Nephron (organoid): Measurements from ENCODE around the gene MICAL3.

Experiments
- H3K27ac Mint-ChIP-seq, 3 experiments: 2 replicates each; pipeline ENCODE4 v1.8.0; 2020; ENCODE audit warnings: mixed read lengths in 3 of 3, mild to moderate bottlenecking in 2 of 3, moderate library complexity in 1 of 3
- H3K27me3 Mint-ChIP-seq: 2 replicates; pipeline ENCODE4 v1.8.0; 2021; ENCODE audit warnings: low read depth, mild to moderate bottlenecking, moderate library complexity, mixed read lengths
- H3K36me3 Mint-ChIP-seq: 2 replicates; pipeline ENCODE4 v1.8.0; 2020; ENCODE audit warnings: low read depth, mixed read lengths
- H3K4me1 Mint-ChIP-seq: 2 replicates; pipeline ENCODE4 v1.8.0; 2020; ENCODE audit warnings: mixed read lengths
- H3K4me3 Mint-ChIP-seq, 3 experiments: 2 replicates each; pipeline ENCODE4 v1.8.0; 2020; ENCODE audit warnings: mild to moderate bottlenecking in 3 of 3, mixed read lengths in 3 of 3, moderate library complexity in 2 of 3
- H3K9me3 Mint-ChIP-seq: 2 replicates; pipeline ENCODE4 v1.8.0; 2020; ENCODE audit warnings: mixed read lengths
- TF ChIP-seq, protein P1 (sequence below), 3 experiments: fragments of 200-600 bp; sonication (generic); IDR thresholded peaks; one replicate each; pipeline ENCODE4 v1.5.0; 2021; ENCODE audit warnings: antibody characterized with exemption in 3 of 3; ENCODE audit not compliant: unreplicated experiment in 3 of 3

Gene MICAL3

DNA sequence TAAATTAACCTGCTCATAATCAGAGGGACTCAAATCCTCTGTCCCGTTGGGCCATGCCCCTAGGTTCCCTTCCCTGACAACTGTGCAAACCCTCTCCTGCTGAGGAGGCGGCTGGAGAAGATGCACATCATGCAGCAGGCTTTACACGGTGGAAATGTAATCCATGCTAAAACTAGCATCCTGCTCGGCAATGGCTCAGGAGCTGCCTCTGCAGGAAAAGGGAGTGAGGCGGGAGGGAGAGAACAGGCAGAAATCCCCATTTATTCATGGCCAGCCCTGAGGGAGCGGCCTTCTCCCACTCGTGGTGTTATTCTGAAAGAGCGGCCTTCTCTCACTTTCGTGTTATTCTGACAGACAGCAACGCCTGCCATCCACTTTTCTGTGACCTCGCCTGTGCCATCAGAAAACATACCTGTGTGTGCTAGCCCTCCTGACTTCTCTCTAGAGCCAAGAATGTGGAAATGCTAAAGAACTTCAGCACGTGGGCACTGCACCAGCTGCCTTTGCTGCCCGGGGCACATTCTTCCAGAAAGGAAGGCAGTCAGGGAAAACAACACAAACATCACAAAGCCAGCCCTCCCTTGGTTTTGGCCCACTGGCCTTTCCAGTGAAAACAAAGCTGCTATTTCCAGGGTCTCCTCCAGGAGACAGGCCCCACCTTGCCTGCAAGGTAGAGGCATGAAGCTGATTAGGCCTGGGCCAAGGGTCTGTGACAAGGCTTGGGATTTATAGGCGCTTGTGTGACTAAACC is 187.2 kb downstream of the MICAL3 start:
- Mint-ChIP-seq H3K36me3 (peaks cover 3% of the 10 kb centered on the region), H3K27ac (peak overlapping the region; percentile 80 to 95 (median 82)), H3K9me3 (no peaks in the 10 kb centered on the region), H3K27me3 (no peaks in the 10 kb centered on the region), H3K4me3 (peak overlapping the region in 1 of 3 experiments; percentile 9), H3K4me1 (peaks cover 14% of the 10 kb centered on the region)
- TF ChIP-seq, protein P1, sequence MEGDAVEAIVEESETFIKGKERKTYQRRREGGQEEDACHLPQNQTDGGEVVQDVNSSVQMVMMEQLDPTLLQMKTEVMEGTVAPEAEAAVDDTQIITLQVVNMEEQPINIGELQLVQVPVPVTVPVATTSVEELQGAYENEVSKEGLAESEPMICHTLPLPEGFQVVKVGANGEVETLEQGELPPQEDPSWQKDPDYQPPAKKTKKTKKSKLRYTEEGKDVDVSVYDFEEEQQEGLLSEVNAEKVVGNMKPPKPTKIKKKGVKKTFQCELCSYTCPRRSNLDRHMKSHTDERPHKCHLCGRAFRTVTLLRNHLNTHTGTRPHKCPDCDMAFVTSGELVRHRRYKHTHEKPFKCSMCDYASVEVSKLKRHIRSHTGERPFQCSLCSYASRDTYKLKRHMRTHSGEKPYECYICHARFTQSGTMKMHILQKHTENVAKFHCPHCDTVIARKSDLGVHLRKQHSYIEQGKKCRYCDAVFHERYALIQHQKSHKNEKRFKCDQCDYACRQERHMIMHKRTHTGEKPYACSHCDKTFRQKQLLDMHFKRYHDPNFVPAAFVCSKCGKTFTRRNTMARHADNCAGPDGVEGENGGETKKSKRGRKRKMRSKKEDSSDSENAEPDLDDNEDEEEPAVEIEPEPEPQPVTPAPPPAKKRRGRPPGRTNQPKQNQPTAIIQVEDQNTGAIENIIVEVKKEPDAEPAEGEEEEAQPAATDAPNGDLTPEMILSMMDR (IDR thresholded peaks at IDR 0.05; ENCODE audit: unreplicated experiment in 3 of 3) = peak in 2 of 3 experiments; percentile 24 to 28

DNA sequence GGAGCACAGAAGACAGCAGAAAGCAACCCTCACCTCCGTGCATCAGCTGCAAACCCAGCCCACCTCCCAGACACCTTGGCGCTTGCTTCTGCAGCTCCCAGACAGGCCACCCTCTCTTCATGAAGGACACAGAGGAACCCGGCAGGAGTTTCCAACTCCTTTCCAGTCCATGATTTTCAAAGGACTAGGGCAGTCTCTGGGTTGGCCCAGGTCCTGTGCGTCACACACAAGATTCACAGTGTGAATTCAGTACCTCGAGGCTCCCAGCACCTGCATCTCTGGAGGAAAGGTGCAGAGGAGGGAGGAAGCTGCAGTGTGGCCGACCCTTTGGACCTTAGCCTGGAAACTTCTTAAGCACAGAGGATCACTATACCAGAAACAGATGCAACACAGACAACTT is 189.1 kb downstream of the MICAL3 start:
- H3K27me3 Mint-ChIP-seq = peaks cover 5% of the 10 kb centered on the region
- no peak overlapping the region for H3K4me3 Mint-ChIP-seq
- H3K27ac Mint-ChIP-seq = no peak overlapping the region
- TF ChIP-seq, protein P1 (IDR thresholded peaks at IDR 0.05; ENCODE audit: unreplicated experiment in 3 of 3) = no peak
- H3K9me3 Mint-ChIP-seq = no peaks in the 10 kb centered on the region
- H3K36me3 Mint-ChIP-seq = peaks cover under 1% of the 10 kb centered on the region
- peaks cover 14% of the 10 kb centered on the region for H3K4me1 Mint-ChIP-seq

DNA sequence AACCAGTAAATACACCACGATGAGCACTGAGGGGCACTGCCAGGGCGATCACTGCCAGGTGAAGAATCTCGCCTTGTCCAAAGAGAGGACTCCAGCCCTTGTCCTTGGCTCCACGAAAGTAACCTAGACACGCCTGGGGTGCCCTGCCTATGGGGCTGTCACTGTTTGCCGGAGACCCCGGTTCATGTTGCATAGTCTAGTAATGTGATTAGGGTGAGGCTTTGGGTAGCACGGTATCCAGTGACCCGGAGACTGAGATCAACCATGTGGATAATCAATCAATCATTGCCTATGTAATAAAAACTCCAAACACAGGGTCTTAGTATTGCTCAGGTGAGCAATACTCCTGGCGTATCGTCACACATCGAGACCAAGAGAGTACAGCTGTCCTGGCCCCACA is 190.9 kb downstream of the MICAL3 start:
- Mint-ChIP-seq H3K27me3 (peaks cover 5% of the 10 kb centered on the region), H3K9me3 (no peaks in the 10 kb centered on the region), H3K27ac (no peak overlapping the region), H3K4me3 (no peak overlapping the region), H3K36me3 (peaks cover 6% of the 10 kb centered on the region), H3K4me1 (peaks cover 14% of the 10 kb centered on the region)
- TF ChIP-seq, protein P1 (IDR thresholded peaks at IDR 0.05; ENCODE audit: unreplicated experiment in 3 of 3) = no peak

GRCh38 chr22:17832665-17833064 is 191.7 kb downstream of the MICAL3 start:
- H3K27ac Mint-ChIP-seq = no peak overlapping the region
- H3K27me3 Mint-ChIP-seq = peaks cover 5% of the 10 kb centered on the region
- peaks cover 6% of the 10 kb centered on the region for H3K36me3 Mint-ChIP-seq
- peaks cover 14% of the 10 kb centered on the region for H3K4me1 Mint-ChIP-seq
- H3K9me3 Mint-ChIP-seq = no peaks in the 10 kb centered on the region
- TF ChIP-seq, protein P1 (IDR thresholded peaks at IDR 0.05; ENCODE audit: unreplicated experiment in 3 of 3) = no peak
- H3K4me3 Mint-ChIP-seq = no peak overlapping the region

GRCh38 chr22:17831501-17832251 is 192.7 kb downstream of the MICAL3 start:
- Mint-ChIP-seq H3K27me3 (peaks cover 5% of the 10 kb centered on the region), H3K4me1 (peaks cover 6% of the 10 kb centered on the region), H3K27ac (peak overlapping the region in 1 of 3 experiments; percentile 36), H3K9me3 (no peaks in the 10 kb centered on the region), H3K4me3 (no peak overlapping the region), H3K36me3 (peaks cover 6% of the 10 kb centered on the region)
- TF ChIP-seq, protein P1 (IDR thresholded peaks at IDR 0.05; ENCODE audit: unreplicated experiment in 3 of 3) = no peak
